NCI-H146 treated with DMSO at 0.1 percent for 48 hours (cell line): ENCODE measurements around the gene MVB12B.

Source experiments
- DNase-seq: peaks from one replicate; lab custom pipeline; 2025; ENCODE audit not compliant: unreplicated experiment; lab: John Stamatoyannopoulos, UW

The MVB12B gene

DNA sequence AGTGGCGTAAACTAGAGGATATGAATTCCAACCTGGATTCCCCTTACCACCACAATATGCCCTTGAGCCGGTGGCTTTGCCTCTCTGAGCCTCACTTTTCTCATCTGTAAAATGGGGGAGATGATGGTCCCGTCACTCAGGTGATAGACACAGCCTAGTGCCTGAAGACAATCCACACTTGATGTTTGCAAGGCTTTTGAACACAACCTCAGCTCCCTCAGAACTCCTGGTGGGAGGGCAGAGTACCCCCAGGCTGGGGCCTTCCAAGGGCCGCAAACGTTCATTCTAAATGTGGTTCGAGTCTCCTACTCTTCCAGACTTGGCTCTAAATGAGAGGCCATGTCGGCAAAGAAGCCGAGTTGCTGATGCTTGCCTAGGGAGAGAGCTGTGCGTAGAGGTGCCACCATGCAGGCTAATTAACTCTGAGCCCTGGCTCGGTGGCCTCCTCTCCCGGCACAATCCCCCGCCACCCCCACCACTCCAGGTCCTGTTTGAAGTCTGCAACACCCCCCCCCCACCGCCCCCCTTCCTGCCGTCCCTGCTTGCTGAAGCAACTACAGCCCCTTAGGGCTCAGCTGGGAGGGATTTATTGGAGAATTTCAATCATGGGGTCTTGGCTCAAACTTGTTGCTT is 189.4 kb downstream of the MVB12B start:
- no peak for DNase-seq

GRCh38 chr9:126516561-126516935 is 189.9 kb downstream of the MVB12B start:
- no peak for DNase-seq

GRCh38 chr9:126516936-126517832 is 190.6 kb downstream of the MVB12B start:
- peak; percentile 7 for DNase-seq

- DNase-seq = no peak
Measured at GRCh38 chr9:126517833-126518356, 191.3 kb downstream of the MVB12B start.

- no peak for DNase-seq
Measured at GRCh38 chr9:126518763-126519162, 192.1 kb downstream of the MVB12B start.

GRCh38 chr9:126519660-126520420 is 193.2 kb downstream of the MVB12B start:
- DNase-seq = peak; percentile 9

DNA sequence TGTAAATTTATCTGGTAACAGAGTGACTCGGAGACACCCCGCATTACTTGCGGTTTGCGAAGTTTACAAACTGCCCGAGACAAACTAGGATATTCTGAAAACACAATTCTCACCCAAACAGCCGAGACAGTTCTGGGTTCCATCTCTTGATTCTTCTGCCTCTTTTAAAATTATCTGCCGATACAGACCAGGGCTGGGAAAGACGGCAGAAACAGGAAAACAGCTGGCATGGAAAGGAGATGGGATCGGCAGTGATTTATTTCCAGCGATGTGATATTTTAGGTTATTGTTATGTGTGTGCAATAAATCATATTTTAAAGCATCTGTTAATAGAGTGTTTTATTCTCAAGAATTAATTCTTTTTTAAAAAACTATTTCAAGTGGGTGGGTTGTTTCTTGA is 193.8 kb downstream of the MVB12B start:
- DNase-seq = no peak

- no peak for DNase-seq
Measured at GRCh38 chr9:126521089-126521488, 194.5 kb downstream of the MVB12B start.

DNA sequence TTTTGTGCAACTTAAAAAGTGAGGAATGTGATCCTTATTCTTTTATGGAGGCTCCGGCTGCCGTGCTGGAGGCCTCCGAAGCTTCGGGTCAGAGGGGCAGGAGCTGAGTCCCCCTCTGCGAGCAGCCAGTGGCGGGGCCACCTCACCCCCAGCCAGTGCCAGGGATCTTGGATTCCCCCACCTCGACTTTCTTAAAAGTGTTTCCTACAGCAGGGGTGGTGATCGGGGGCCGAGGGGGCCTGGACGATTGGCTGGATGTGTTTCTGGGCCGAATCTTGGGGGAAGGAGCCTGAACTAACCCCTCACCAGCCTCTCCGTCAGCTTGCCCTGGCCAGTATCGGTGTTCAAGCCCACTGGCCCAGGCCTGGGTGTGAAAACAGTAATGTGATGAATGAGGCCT is 194.9 kb downstream of the MVB12B start:
- DNase-seq = no peak

GRCh38 chr9:126521976-126522590 is 195.5 kb downstream of the MVB12B start:
- no peak for DNase-seq

DNA sequence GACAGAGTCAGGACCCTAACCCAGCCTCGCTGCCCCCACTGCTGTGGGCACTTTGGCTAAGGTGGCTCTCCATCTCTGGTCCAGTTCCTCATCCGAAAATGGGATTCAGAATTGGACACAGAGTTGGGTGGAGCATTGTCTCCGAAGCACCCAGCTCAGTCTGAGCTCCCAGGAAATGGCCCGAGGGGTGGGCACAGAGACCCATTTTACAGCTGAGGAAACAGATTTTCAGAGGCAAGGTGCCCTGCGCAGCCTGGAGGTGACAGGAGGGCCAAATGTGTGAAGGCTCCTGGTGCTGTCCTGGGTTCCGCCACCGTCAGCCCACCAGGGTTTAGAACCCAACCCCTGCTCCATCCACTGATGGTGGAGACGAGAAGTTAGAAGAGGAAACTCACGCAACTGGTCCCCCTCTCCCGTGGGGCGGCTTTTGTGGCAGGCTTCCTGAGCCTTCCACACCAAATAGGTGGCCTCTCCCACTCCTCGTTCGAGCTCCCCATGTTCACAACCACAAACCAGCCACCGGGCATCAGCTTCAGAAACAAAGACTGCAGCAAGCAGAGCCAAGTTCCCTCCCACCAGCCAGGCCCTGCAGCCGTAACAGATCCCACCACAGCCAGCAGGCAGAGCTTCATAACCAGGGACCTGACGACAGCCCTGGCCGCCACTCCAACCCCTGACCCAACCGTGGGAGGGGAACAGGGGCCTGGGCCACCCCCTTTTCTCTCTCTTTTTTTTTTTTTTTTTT is 196.2 kb downstream of the MVB12B start:
- no peak for DNase-seq

DNA sequence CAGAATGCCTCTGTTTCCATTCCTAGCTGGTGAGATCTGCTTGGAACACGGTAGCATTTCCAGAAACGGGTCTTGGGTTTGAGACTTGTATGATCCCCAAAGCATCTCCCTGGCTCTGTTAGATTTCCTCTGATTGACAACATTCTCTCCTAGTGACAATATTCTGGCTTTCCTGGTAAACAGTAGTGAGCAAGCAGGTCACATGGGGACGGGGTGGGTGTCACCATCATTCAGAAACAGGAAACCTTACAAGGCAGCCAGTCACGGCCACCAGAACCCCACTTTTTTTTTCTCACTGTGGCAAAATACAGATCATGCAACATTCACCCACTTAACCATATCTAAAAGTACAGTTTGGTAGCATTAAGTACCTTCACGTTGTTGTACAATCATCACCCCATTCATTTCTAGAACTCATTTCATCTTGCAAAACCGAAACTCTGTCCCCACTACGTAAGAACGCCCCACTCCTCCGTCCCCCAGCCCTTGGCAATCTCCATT is 197.0 kb downstream of the MVB12B start:
- no peak for DNase-seq

GRCh38 chr9:126524353-126525077 is 197.9 kb downstream of the MVB12B start:
- DNase-seq = no peak

GRCh38 chr9:126526218-126527108 is 199.8 kb downstream of the MVB12B start:
- DNase-seq = no peak

DNA sequence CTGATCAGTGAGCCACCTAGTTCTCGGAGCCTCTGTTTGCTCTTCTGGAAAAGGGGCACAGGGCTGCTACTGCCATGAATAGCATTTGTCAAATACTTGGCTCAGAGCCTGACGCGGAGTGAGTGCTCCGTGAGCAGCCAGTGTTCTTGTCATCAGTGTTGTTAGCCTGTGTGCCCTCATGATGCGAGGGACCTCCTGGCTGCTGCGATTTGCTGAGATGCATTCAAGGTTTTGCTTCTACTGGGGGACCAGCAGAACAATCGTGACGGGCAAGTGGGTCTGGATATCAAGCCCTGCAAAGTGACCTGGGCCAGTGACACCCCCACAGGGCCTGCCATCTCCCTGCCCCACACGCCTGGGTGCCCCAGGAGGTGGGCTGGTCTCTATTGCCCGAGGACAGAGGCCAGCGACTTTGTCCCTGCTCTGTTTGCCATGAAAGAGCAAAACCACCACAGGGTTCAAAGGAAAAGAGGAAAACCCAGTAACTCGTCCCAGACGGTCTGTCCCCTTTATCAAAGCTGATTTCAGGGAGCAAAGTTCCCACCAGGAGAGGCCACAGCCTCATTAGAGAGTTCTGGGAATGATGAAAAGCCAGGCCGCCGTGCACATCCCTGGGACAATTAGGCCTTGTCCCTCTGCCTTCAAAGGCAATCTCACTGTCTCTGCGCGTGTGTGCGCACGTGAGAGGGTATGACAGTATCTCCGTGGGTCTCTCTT is 200.6 kb downstream of the MVB12B start:
- no peak for DNase-seq

- DNase-seq = no peak
Measured at GRCh38 chr9:126528111-126528510, 201.5 kb downstream of the MVB12B start.

- no peak for DNase-seq
Measured at GRCh38 chr9:126528915-126529314, 202.3 kb downstream of the MVB12B start.

- DNase-seq = no peak
Measured at GRCh38 chr9:126531035-126531571, 204.5 kb downstream of the MVB12B start.
